GM12878 (cell line): ENCODE data around the gene GOSR2. TPM values are rescaled to one million over a fixed set of nuclear protein-coding genes. Genes with fewer than 3 reads are reported as not detected.
"Not testable (repeated sequence)": the region's sequence is repeated elsewhere in the genome, so short reads cannot be mapped to it uniquely, and the experiment has no call there.

Experiments used
- ATAC-seq: fragments of 200-7000 bp; cut with Tn5 transposase; 3 replicates; pipeline ENCODE4 v1.9.1; 2020; ENCODE audit warnings: mild to moderate bottlenecking, moderate library complexity
- BruUV-seq: library from RNA; stranded (reverse); fragments of 400-500 nt; replicated peaks from 2 replicates; lab custom pipeline; 2021; lab: Mats Ljungman, UMichigan
- CTCF ChIA-PET: fragments of 300-600 bp; sonication (Branson Sonifier 250); formaldehyde crosslinking; extraction: SDS; loops from one replicate; lab custom pipeline; 2021; ENCODE audit warnings: inconsistent platforms; lab: Yijun Ruan, JAX
- POLR2A ChIA-PET: fragments of 350-600 bp; formaldehyde crosslinking; extraction: SDS; loops from one replicate; lab custom pipeline; 2021; ENCODE audit warnings: inconsistent platforms; lab: Charles Lee
- RAD21 ChIA-PET: fragments of 300-600 bp; sonication (Branson Sonifier 250); formaldehyde crosslinking; loops from one replicate; lab custom pipeline; 2023; ENCODE audit warnings: antibody characterized with exemption; ENCODE audit not compliant: unreplicated experiment; lab: Charles Lee
- SMC1A ChIA-PET: fragments of 300-600 bp; sonication (Branson Sonifier 250); formaldehyde crosslinking; loops from one replicate; lab custom pipeline; 2023; ENCODE audit not compliant: unreplicated experiment, uncharacterized antibody; lab: Charles Lee
- DNase-seq: peaks from one replicate; pipeline ENCODE4 v3.0.0-alpha.2; 2011; ENCODE audit warnings: low read depth, low spot score
- FAIRE-seq: peaks from 3 replicates; lab custom pipeline; 2011; peaks lifted over from hg19 to GRCh38; lab: Jason Lieb, UNC
- H2AFZ ChIP-seq: 2 replicates; pipeline ENCODE4 v1.6.0; 2011; ENCODE audit warnings: low read depth, low read length, control low read depth; ENCODE audit not compliant: control insufficient read depth
- H3K27ac ChIP-seq: 2 replicates; pipeline ENCODE4 v1.5.1; 2011; ENCODE audit warnings: control low read depth; ENCODE audit not compliant: control insufficient read depth, insufficient read depth
- H3K27me3 ChIP-seq, 2 experiments: replicated peaks in 1 of 2; 2 replicates each; pipeline versions ENCODE4 v1.6.0 to v1.6.1; 2011; ENCODE audit warnings: low read length in 1 of 2; ENCODE audit not compliant: control insufficient read depth in 2 of 2, insufficient read depth in 2 of 2
- H3K36me3 ChIP-seq, 2 experiments: 2 replicates each; pipeline ENCODE4 v1.5.1; 2011; ENCODE audit warnings: low read length in 1 of 2; ENCODE audit not compliant: control insufficient read depth in 2 of 2, insufficient read depth in 2 of 2
- H3K4me1 ChIP-seq: 2 replicates; pipeline ENCODE4 v1.6.1; 2011; ENCODE audit warnings: mild to moderate bottlenecking, low read length, moderate library complexity, mixed read lengths; ENCODE audit not compliant: control insufficient read depth, insufficient read depth
- H3K4me2 ChIP-seq: 2 replicates; pipeline ENCODE4 v1.6.0; 2011; ENCODE audit warnings: control low read depth; ENCODE audit not compliant: control insufficient read depth, insufficient read depth
- H3K4me3 ChIP-seq: fragments of 200-600 bp; sonication (generic); 2 replicates; pipeline ENCODE4 v1.5.1; 2016
- H3K79me2 ChIP-seq: 2 replicates; pipeline ENCODE4 v1.6.0; 2011; ENCODE audit warnings: low read length; ENCODE audit not compliant: control insufficient read depth, insufficient read depth
- H3K9ac ChIP-seq: 2 replicates; pipeline ENCODE4 v1.8.0; 2011; ENCODE audit warnings: low read length, control low read depth, mixed read lengths; ENCODE audit not compliant: control insufficient read depth, insufficient read depth
- H3K9me3 ChIP-seq: replicated peaks from 3 replicates; pipeline ENCODE4 v1.5.1; 2011; ENCODE audit warnings: mild to moderate bottlenecking, low read length; ENCODE audit not compliant: control insufficient read depth, insufficient read depth
- H4K20me1 ChIP-seq: 2 replicates; pipeline ENCODE4 v1.6.0; 2011; ENCODE audit not compliant: control insufficient read depth, insufficient read depth
- CEBPZ ChIP-seq: fragments of 150-350 bp; IDR thresholded peaks from 2 replicates; pipeline ENCODE4 v1.6.1; 2016; ENCODE audit warnings: low read depth, low read length
- POU2F2 ChIP-seq: IDR thresholded peaks from 3 replicates; pipeline ENCODE4 v1.6.1; 2011; ENCODE audit warnings: low read depth, mild to moderate bottlenecking, low read length, borderline replicate concordance
- REST ChIP-seq: IDR thresholded peaks from 2 replicates; pipeline ENCODE4 v1.6.1; 2012; ENCODE audit warnings: mild to moderate bottlenecking, low read depth, low read length
- SPI1 ChIP-seq: IDR thresholded peaks from 2 replicates; pipeline ENCODE4 v1.6.1; 2011; ENCODE audit warnings: low read depth, mild to moderate bottlenecking, low read length, moderate library complexity, borderline replicate concordance; ENCODE audit not compliant: insufficient read depth
- ZNF24 ChIP-seq: fragments of 450-650 bp; IDR thresholded peaks from 2 replicates; pipeline ENCODE4 v1.6.1; 2017; ENCODE audit warnings: antibody characterized with exemption, mild to moderate bottlenecking
- WGBS: methylation state at CpG from one replicate; pipeline ENCODE4 v1.1.6; 2016; ENCODE audit warnings: low lambda C conversion rate; ENCODE audit not compliant: insufficient replicate concordance, insufficient coverage; ENCODE audit errors: missing lambda C conversion rate; 5-methylcytosine and 5-hydroxymethylcytosine counted together
- in situ Hi-C: fragments of 300-500 bp; cut with MboI; formaldehyde crosslinking; loops from 9 replicates; pipeline ENCODE4 v1.14.3; 2018; ENCODE audit warnings: mixed read lengths
- intact Hi-C: fragments of 100-400 bp; cut with micrococcal nuclease; formaldehyde crosslinking; loops from one replicate; pipeline ENCODE4 v1.14.2; 2022; ENCODE audit not compliant: unreplicated experiment
- polyA plus RNA-seq, 11 experiments: library from polyadenylated mRNA; depleted of rRNA in 4 of 11; unstranded in 6 of 11; stranded (reverse) in 5 of 11; fragments of >200 nt; fragmentation: Nextera tagmentation in 4 of 11; fragmentation: Illumina TruSeq in 1 of 11; extraction: Ambion mirVana in 4 of 11; extraction: Trizol in 1 of 11; gene quantifications; 1 replicate in 1 of 11; 2 replicates in 10 of 11; pipeline versions ENCODE4 v1.2.1 to v1.2.3, GENCODE V29; 2011 to 2016; ENCODE audit warnings: inconsistent platforms in 2 of 11, missing spikeins in 2 of 11, low read depth in 1 of 11
- total RNA-seq, 4 experiments: library from RNA; depleted of rRNA in 3 of 4; stranded (reverse); fragments of >200 nt in 3 of 4; fragmentation: Illumina TruSeq in 1 of 4; extraction: Trizol in 1 of 4; gene quantifications; 2 replicates each; pipeline versions ENCODE4 v1.2.1 to v1.2.3, GENCODE V29; 2013 to 2021

Gene GOSR2
- total and polyA plus RNA-seq, 10 of the 15 experiments (the other 5 are each of a cell fraction or from before 2014, with no cell fraction given), result 30.1 to 64.5 (median 47.0) TPM

GRCh38 chr17:46953191-46953590 lies 30.2 kb downstream of the GOSR2 start:
- ATAC-seq, DNase-seq, CTCF ChIA-PET, H3K79me2 ChIP-seq, H3K9ac ChIP-seq, BruUV-seq, H3K9me3 ChIP-seq, H2AFZ ChIP-seq, SMC1A ChIA-PET, H3K27ac ChIP-seq, intact Hi-C loops, H3K4me3 ChIP-seq, H3K27me3 ChIP-seq, H3K36me3 ChIP-seq, in situ Hi-C loops, H4K20me1 ChIP-seq, H3K4me2 ChIP-seq, FAIRE-seq, RAD21 ChIA-PET, H3K4me1 ChIP-seq, POLR2A ChIA-PET: not testable (repeated sequence)
- WGBS, result 58% methylated on average over 3 of the region's 4 CpGs

- CTCF ChIA-PET, result no interaction called here
- 45% methylated on average over 8 of the region's 8 CpGs for WGBS
- no peak for TF ChIP-seq ZNF24
- no peak for TF ChIP-seq POU2F2
- no peak for TF ChIP-seq SPI1
- TF ChIP-seq CEBPZ, result no peak
- TF ChIP-seq REST, result no peak
Measured at GRCh38 chr17:46958041-46958591, 35.2 kb downstream of the GOSR2 start.

More at GRCh38 chr17:46958041-46958591, 35.2 kb downstream of the GOSR2 start:
- Histone ChIP-seq H3K27ac (no peak overlapping the region), H3K4me3 (no peak overlapping the region), H3K9me3 (no peaks in the 10 kb centered on the region), H3K27me3 (no peaks in the 10 kb centered on the region), H4K20me1 (no peaks in the 10 kb centered on the region), H3K79me2 (no peaks in the 10 kb centered on the region), H3K4me2 (no peak overlapping the region), H2AFZ (no peak overlapping the region), H3K36me3 (no peaks in the 10 kb centered on the region), H3K4me1 (no peaks in the 10 kb centered on the region; the same call in 1 of the 2 replicates), H3K9ac (no peak overlapping the region)
- DNase-seq, result no peak
- no TSS peak for BruUV-seq
- ChIA-PET POLR2A (no interaction called here), SMC1A (interaction anchor here (2.1 kb wide), 1 partner anchor 15 kb away, joined by 4 read pairs; no protein-coding TSS in a partner anchor), RAD21 (no interaction called here)
- no peak for ATAC-seq
- in situ Hi-C loops (no loop called here), intact Hi-C loops (no loop called here)
- FAIRE-seq, result no peak
